Lower lobe of right lung (tissue), 2 donors: ENCODE results near the gene KCNJ11. TPM values are rescaled to one million over a fixed set of nuclear protein-coding genes. Genes with fewer than 3 reads are reported as not detected.

Experiments
- ATAC-seq, 2 donors: fragments of 200-7000 bp; cut with Tn5 transposase; one replicate each; pipeline ENCODE4 v1.9.1; 2020 to 2022; ENCODE audit warnings: mild to moderate bottlenecking in 2 of 2, moderate library complexity in 2 of 2
- DNase-seq: peaks from one replicate; pipeline ENCODE4 v3.0.0-alpha.2; 2020
- H3K27ac ChIP-seq: fragments of 200-600 bp; one replicate; pipeline ENCODE4 v1.8.0; 2022
- H3K27me3 ChIP-seq: fragments of 200-600 bp; one replicate; pipeline ENCODE4 v1.8.0; 2022; ENCODE audit warnings: low read depth
- H3K36me3 ChIP-seq: fragments of 200-600 bp; one replicate; pipeline ENCODE4 v1.8.0; 2022; ENCODE audit warnings: mild to moderate bottlenecking
- H3K4me1 ChIP-seq: fragments of 200-600 bp; one replicate; pipeline ENCODE4 v1.8.0; 2022
- H3K4me3 ChIP-seq: fragments of 200-600 bp; one replicate; pipeline ENCODE4 v1.8.0; 2022; ENCODE audit warnings: mild to moderate bottlenecking
- H3K9me3 ChIP-seq: fragments of 200-600 bp; one replicate; pipeline ENCODE4 v1.8.0; 2022
- CTCF ChIP-seq: fragments of 200-600 bp; IDR thresholded peaks from one replicate; pipeline ENCODE4 v1.8.0; 2022; ENCODE audit warnings: antibody characterized with exemption, mild to moderate bottlenecking
- intact Hi-C: fragments of 100-400 bp; cut with DNase I; formaldehyde crosslinking; loops from one replicate; pipeline ENCODE4 v1.11.0; 2022
- total RNA-seq: library from RNA; stranded (reverse); fragmentation: NEBNext Ultra II Directional; extraction: Animal tissue kit (Norgen Biotek cat#: 25700); gene quantifications from one replicate; pipeline ENCODE4 v1.2.1, GENCODE V29; 2021
- donor health status: DM: no; HTN: yes; CAD: no; lungs with severe emphysema.

KCNJ11 gene
- total RNA-seq, 1 donor from 2014 or later, result 4.3 TPM

- Histone ChIP-seq H3K36me3 (no peaks in the 10 kb centered on the region), H3K4me1 (peaks cover 22% of the 10 kb centered on the region), H3K27me3 (no peaks in the 10 kb centered on the region), H3K4me3 (no peak overlapping the region), H3K27ac (no peak overlapping the region), H3K9me3 (no peaks in the 10 kb centered on the region)
- DNase-seq (no peak), ATAC-seq (no peak)
- intact Hi-C loops, result no loop called here
- TF ChIP-seq CTCF, result no peak
Measured at GRCh38 chr11:17403980-17404759, 15.7 kb upstream of the KCNJ11 start.

- Histone ChIP-seq H3K4me3 (no peak overlapping the region), H3K36me3 (no peaks in the 10 kb centered on the region), H3K27me3 (no peaks in the 10 kb centered on the region), H3K27ac (no peak overlapping the region), H3K9me3 (no peaks in the 10 kb centered on the region), H3K4me1 (peaks cover 22% of the 10 kb centered on the region)
- DNase-seq (no peak), ATAC-seq (no peak)
- intact Hi-C loops, result no loop called here
- TF ChIP-seq CTCF, result no peak
Measured at GRCh38 chr11:17402486-17402885, 14.0 kb upstream of the KCNJ11 start.

DNA sequence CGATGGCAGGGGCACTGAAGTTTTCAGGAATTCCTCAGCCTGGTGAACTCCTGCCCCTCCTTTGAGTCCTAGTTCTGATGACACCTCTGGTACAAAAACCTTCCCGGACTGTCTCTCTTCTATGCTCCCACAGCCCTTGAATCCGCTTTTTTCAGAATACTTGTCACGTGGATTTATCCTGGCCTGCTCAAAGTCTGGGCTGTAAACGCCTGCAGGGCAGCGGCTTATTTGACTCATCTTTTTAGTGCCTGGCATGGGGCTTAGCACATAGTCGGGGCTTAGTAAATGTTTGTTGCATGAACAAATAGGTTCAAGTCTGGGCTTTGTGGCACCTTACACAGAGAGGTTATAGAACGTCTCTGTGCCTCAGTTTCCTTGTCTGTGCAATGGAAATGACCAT lies 13.4 kb upstream of the KCNJ11 start:
- intact Hi-C loops, result no loop called here
- Histone ChIP-seq H3K27me3 (no peaks in the 10 kb centered on the region), H3K4me3 (no peak overlapping the region), H3K36me3 (no peaks in the 10 kb centered on the region), H3K27ac (no peak overlapping the region), H3K4me1 (peaks cover 20% of the 10 kb centered on the region), H3K9me3 (no peaks in the 10 kb centered on the region)
- ATAC-seq, result no peak
- DNase-seq, result no peak
- TF ChIP-seq CTCF, result no peak

- no peak for DNase-seq
Measured at GRCh38 chr11:17401316-17401715, 12.9 kb upstream of the KCNJ11 start.

DNA sequence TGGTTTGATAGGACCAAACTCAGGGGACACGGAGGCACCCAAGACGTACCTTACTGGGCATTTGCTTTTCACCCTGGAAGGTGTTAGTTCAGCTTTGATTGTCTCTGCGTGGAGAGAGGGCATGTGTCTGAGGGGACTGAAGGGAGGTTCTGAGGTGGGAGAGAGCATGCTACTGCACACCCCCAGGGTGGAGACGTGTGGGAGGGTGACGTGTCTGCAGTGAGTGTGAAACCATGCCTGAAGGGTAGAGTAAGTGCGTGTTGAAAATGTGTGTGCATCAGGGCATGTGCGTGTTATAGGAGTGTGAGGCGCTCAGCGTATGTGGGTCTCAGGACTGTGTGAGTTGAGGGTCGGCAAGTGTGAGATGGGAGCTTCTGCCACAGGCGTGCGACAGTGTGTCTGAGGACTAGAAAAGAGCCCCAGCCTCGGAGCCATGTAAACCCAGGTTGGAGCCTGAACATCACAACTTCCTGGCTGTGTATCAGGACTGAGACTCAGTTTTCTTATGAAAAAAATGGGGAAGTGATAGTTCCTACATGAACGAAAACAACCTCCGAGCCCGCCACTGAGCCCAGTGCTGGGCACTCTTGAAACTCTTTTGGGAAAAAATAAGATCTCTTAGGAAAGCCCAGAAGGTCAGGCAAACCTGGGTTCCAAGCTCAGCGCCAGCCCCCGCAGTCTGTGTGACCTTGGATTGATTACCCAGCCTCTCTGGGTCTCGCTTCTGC lies 11.8 kb upstream of the KCNJ11 start:
- no peak for ATAC-seq
- no peak for DNase-seq
- H3K4me1 ChIP-seq, result peaks cover 5% of the 10 kb centered on the region
- no peaks in the 10 kb centered on the region for H3K9me3 ChIP-seq
- H3K4me3 ChIP-seq, result no peak overlapping the region
- TF ChIP-seq CTCF, result no peak
- no peak overlapping the region for H3K27ac ChIP-seq
- no peaks in the 10 kb centered on the region for H3K27me3 ChIP-seq
- intact Hi-C loops, result no loop called here
- no peaks in the 10 kb centered on the region for H3K36me3 ChIP-seq

More at GRCh38 chr11:17401316-17401715, 12.9 kb upstream of the KCNJ11 start:
- H3K27me3 ChIP-seq, result no peaks in the 10 kb centered on the region
- no peak overlapping the region for H3K4me3 ChIP-seq
- peaks cover 14% of the 10 kb centered on the region for H3K4me1 ChIP-seq
- no peak overlapping the region for H3K27ac ChIP-seq
- no peaks in the 10 kb centered on the region for H3K36me3 ChIP-seq
- no peak for ATAC-seq
- no peaks in the 10 kb centered on the region for H3K9me3 ChIP-seq
- no peak for TF ChIP-seq CTCF
- intact Hi-C loops, result no loop called here
